Stimulated activated CD4-positive, alpha-beta T cell treated with anti-CD3 and anti-CD28 coated beads, Interleukin-2, amount 100 ng/mL, for 4 hours (primary cell): ENCODE measurements around the gene KIFC1.

Experiments
- DNase-seq: peaks from one replicate; pipeline ENCODE4 v3.0.0-alpha.2; 2020; ENCODE audit warnings: low read depth

The KIFC1 gene

DNA sequence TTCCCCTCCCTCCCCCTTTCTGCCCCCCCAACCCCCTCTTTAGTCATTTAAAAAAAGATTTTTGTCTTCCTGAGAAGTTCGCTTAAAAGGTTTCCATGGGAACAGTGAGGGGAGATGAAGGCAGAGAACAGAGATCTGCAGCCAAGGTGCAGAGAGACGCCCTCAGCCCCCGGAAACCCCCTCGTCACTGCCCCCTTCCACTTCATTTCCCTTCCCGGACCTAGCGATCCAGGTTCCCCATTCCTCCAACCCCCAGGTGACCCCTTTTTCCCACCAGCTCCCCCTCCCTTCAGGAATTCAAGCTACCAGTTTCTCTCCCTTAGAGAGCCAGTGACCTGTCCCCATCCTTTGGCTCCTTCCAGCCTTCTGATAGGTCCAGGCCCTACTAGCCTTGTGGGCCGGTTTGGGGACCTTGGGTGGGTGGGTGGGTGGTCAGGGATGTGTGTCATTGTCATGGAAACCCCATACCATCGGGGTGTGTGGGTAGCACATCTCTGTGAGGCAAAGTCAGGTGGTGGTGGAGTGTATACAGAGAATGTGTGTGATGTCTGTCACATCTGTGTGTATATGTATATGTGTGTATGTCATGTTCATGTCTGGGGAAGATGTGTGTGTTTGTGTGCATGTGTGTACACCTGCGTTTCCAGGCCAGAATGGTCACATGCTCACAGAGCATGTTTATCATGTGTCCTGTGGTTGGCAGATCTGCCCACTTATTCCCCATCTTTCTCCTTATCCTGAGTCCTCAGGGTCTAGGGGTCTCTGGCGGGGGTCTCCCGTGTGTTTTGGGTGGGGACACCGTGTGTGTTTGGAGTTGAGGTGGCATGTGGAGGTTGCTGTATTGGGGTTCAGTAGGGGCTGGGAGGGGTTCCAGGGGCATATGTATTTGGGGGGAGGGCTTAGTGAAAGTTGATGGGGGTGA is 35.2 kb downstream of the KIFC1 start:
- DNase-seq: no peak

DNA sequence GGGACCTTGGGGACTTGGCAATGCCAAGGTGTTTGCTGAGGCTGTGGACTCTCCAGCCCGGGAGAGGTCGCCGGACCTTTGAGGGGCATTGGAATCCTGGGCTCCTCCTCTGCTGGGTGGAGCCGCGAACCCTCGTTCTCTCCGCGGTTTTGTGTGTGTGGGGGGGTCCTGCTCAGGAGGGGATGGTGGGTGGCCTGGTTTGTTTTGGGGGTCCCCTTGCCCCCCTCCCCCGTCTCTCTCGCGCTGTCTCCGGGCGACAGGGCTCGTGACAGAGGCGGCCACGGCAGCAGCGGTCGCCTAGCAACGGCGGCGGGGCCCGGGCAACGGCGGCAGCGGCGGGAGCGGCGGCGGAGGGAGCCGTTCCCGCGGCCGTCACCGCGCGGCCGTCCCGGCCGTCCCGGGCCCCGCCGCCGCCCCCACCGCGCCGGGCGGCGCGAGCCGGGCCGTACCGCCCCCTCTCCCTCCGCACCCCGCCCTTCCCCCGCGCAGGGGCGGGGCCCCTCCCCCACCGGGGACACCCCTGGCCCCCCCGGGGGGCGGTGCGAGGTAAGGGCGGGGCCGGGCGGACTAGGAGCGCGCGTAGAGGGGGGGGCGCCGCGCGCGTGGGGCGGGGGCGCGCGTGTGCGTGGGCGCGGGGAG is 36.1 kb downstream of the KIFC1 start:
- peak; percentile 63 for DNase-seq

DNA sequence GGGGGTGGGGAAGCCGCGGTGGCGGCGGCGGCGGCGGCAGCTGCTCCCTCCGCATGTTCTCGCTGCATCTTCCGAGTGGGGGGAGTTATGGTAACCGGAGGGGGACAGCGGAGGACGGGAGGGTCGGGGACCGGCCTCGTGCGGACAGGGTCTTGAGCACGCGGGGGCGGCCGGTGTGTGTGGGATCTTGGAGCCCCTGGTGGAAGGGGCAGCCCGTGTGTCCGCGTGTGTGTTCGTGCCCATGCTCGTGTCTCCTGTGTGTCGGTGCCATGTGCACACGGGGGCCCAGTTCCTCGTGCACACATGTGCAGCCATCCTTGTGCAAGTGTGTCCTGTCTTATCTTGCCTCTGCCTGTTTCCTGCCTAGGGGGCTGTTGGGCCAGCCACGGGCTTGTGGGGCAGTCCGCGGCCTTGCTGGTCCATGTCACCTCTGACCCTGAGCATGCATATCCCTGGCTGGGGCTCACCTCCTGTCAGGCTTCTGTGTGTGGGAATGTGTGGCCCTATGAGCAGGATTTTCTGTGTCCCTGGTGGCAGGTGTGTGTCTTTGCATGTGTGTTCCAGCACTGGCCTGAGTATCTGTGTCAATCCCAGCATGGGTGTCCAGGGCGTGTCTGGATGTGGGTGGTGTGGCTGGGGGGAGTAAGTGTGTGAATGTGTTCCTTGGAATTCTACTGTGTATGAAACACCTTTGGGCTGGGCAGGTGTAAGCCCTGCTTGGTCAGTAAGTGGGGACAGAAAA is 36.8 kb downstream of the KIFC1 start:
- DNase-seq: no peak

DNA sequence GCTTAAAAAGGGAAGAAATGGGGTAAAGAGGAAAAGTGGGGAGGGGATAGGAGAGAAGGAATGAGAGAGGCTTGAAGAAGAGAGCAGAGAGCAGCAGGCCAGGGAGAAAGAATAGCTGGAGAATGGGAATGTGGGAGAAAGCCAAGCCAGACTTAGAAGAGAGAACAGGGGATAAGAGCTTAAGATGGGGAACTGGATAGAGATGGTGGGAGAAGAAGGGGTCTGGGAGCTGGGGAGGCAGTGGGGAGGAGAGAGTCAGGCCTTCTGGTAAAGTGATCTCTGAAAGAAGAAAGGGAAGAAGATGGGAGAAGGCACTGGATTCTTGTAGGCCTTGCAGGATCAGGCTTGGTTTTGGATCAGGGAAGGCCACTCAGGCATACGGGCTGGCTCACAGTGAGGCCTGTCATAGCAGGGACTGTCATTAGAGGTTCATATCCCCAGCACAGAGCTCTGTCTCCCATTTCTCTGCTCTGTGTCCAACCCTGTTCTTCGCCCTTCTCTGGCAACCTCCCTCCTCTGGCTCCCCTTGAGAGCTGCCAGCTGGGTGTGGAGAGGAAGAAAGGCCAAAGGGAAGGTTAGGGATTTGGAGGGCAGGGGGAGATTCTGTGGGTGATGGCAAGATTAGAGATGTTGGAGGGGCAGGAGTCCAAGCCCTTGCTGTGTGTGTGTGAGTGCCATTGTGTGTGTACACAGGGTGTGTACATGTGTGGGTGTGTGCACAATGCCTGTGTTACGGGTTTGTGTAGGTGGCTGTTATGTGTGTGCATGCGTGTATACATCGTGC is 37.5 kb downstream of the KIFC1 start:
- DNase-seq: no peak

DNA sequence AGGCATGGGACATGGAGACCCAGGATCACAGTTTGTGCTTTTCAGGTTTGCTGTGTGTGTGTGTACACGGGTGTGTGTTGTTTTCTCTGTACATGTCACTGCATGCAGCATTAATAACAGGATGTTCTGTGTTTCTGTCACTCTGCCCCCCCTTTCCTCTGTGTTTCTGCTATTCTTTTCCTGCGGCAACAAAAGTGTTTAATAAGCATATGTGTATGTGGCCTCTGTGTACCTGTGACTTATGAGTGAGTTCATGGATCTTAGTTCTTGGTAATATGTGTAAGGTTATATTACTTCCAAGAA is 38.1 kb downstream of the KIFC1 start:
- no peak for DNase-seq

DNA sequence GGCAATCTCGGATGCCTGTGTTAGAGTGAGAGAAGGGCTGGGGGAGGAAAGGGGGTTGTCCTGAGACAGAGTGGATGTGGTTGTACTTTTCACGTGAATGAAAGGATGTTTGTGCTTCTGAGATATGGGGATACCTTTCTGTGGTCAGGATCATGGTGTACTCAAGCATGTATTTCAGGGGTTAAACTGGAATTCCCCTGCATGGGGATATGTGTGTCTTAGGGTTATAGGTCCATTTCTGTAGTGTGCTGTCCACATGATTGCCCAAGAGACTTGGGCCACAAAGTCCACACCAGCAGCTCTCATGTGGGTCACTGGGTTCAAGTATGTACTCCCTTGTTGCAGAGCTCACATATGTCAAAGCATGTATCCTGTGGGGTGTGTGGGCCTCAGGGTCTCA is 38.7 kb downstream of the KIFC1 start:
- DNase-seq: no peak

DNA sequence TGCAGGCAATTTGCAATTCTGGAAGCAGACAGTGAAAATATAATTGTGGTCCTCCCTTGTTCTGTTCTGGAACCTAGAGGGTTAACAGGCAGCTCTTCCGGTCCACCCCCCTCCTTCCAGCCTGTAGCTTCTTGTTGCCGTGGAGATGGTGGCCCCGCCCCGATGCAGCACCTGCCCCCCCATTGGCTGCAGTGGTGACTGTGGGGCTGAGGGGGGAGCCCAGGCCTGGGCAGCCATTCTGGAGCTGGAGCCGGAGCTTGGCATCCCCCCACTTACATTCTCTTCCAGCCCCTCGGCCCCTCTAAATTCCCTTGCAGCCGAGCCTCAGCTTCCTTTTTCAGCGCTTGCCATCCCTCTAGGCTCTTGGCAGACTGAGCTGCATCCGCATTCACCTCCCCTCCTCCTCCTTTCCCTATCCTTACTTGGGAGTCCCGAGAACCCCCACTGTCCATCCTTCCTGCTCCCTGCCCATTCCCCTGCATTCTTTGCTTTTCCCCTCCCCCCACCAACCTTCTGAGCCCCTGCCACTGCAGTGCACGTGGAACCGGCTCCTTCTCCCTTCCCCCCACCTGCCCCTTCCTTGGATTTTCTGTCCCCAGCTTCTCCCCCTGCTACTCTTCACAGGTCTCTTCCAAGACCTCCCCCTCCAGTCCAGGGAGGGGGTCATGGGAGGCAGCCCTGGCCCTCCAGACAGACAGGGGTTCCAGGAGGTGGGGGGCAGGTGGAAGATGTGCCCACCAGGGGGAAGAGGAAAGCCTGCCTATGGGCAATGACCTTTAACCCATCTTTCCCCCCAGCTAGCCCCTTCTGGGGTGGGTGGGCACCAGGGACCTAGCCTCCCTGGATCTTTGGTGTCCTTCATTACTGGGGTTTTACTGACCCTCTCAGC is 39.6 kb downstream of the KIFC1 start:
- peak; percentile 63 for DNase-seq

DNA sequence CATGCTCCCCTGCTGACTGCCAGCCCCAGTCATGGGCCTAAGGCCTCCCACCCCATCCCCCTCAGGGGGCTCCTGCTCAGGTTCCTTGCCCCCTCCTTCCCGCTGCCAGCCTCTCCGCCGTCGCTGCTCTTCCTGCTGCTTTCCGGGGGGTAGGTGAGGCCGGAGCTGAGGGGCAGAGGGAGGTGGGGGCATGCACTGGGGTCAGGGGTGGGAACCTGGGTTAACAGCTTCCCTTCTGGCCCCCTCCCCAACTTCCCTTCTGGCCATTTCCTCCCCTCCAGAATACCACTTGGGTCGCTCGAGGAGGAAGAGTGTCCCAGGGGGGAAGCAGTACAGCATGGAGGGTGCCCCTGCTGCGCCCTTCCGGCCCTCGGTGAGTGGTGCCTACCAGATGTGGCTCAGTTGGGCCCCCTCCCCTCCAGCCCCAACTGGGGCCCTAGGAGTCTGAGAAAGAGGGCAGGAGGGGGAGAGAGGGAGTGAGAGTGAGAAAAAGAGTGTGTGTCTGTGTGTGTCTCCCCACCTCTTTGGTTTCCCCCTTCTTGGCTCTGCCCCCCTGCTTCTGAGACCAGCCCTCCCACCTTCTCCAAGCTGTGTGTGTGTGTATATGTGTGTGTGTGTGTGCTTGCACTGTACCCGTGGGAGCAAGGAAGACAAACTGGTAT is 40.4 kb downstream of the KIFC1 start:
- no peak for DNase-seq

DNA sequence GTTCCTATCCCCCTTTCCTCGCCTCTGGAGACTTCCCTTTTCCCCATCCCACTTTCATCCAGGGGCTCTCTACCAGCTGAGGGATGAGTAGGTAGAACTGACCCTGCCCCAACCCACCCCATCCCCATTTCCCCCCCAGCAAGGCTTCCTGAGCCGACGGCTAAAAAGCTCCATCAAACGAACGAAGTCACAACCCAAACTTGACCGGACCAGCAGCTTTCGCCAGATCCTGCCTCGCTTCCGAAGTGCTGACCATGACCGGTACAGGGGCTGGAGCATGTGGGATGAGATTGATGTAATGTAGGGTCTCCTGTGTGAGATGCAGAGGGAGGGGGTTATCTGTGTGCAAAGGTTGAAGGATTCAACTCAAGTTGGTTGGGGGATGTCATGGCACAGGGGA is 40.9 kb downstream of the KIFC1 start:
- DNase-seq: no peak

DNA sequence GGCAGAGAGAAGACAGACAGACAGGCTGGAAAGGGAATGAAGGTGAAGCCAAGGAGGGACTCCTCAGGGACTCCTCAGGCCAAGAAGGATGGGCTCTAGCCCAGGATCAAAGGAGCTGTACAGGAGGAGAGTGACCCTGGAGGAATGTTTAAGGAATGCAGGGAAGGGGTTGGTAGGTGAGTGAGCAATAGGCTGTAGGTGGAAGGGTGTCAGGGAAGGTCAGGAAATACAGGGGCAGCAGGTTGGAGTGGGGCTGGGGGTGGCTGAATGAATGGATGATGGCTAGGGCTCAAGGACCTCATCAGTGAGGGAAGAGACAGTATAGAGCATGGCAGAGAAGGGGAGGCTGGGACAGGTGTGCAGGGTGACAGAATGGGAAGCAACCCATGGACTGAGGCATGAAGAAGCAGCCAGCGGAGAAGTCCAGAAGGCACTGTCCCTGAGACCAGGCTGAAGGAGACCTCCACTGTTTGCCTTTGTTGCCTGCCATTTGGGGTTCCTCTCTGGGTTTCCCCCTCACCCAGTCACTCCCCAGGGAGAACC is 41.4 kb downstream of the KIFC1 start:
- no peak for DNase-seq

DNA sequence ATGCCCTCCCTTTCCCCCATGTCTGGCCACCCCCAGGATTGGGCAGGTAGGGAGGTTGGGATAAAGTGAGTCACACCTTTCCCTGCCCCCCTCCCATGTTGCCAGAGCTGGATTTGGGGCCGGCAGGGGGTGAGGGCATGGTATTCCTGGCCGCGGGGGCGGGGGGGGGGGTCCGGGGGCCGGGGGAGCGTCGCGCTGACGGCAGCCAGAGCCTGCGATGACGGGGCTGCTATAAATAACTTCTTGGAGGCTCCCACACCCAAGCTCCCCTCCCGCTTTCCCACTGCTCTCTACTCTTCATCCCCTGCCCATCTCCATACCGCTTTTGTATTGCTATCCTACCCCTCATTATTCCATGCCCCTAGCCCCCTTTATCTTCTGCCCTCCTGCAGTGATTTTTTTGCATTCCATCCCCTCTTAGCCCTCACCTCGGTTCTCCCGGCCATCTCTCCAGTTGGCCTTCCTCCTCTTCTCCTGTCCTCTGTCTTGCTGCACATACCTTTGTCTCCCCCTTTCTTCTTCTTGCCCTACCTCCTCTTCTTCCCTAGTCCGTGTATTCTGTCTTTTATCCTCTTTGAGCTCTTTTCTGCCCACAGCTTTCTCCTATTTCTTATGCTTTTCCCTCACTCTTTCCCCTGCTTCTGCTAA is 42.0 kb downstream of the KIFC1 start:
- no peak for DNase-seq

DNA sequence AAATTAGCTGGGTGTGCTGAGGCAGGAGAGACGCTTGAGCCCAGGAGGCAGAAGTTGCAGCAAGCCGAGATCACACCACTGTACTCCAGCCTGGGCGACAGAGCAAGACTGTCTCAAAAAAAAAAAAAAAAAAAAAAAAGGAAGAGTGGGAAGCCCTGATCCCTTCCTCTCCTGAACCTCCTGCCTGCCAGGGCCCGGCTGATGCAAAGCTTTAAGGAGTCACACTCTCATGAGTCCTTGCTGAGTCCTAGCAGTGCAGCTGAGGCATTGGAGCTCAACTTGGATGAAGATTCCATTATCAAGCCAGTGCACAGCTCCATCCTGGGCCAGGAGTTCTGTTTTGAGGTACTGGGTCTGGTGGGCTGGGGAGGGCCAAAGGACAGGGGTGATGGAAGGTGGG is 43.3 kb downstream of the KIFC1 start:
- DNase-seq: no peak

DNA sequence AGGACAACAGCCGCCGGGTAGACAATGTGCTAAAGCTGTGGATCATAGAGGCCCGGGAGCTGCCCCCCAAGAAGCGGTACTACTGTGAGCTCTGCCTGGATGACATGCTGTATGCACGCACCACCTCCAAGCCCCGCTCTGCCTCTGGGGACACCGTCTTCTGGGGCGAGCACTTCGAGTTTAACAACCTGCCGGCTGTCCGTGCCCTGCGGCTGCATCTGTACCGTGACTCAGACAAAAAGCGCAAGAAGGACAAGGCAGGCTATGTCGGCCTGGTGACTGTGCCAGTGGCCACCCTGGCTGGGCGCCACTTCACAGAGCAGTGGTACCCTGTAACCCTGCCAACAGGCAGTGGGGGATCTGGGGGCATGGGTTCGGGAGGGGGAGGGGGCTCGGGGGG is 46.0 kb downstream of the KIFC1 start:
- DNase-seq: no peak

DNA sequence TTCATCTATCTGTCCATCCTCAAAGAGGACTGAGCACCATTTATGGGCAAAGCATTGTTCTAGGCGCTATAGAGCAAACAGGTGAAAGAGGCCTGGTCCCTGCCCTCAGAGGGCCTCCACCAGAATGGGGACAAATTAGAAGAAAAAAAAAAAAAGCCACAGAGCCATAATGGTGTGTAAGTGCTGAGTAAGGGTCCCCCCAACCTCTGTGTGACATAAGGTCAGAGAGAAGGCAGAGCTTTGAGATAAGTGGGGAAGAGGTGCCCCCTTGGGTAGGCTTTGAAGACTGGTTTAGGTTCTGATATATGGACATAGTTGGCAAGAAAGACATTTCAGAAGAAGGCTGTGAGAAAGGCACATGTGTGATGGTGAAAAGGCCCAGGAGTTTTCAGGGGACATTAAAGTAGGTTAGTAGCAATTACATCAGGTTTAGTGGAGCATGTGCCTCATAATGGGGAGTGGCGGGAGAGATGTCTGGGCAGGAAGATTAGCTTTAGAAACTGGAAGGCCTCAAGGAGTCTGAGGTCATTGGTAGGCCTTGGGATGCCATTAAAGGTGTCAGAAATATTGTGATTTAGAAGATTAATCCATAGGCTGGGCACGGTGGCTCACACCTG is 47.5 kb downstream of the KIFC1 start:
- DNase-seq: no peak

DNA sequence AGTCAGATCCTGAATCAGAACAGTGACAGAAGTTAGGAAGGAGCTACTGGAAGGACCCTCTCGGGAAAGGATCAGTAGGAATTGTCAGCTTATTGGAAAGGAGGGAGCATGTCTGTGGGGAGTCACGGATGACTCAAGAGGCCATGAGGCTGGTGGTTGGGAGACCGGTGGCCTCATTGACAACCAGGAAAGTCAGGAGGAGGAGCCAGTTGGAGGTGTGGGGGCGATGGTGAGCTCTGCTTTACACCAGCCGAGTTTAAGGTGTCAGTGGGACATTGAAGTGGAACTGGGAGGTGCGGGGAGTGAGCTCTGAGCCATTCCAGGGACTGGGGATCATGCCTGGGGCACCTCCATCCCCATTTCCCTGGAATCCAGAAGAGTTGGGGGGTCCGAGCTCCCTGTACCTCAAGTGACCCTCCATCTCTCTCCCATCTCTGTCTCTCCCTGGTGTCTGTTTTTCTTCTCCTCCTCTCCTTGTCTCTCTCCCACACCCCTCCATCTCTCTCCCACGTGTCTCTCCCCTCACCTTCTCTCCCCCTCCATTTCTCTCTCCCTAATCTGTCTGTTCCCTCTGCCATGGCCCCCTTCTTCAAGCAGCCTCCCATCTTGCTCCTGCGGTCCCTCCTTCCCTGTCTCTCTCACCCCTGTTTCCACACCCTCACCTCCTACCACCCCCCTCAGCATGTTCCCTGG is 48.5 kb downstream of the KIFC1 start:
- no peak for DNase-seq

DNA sequence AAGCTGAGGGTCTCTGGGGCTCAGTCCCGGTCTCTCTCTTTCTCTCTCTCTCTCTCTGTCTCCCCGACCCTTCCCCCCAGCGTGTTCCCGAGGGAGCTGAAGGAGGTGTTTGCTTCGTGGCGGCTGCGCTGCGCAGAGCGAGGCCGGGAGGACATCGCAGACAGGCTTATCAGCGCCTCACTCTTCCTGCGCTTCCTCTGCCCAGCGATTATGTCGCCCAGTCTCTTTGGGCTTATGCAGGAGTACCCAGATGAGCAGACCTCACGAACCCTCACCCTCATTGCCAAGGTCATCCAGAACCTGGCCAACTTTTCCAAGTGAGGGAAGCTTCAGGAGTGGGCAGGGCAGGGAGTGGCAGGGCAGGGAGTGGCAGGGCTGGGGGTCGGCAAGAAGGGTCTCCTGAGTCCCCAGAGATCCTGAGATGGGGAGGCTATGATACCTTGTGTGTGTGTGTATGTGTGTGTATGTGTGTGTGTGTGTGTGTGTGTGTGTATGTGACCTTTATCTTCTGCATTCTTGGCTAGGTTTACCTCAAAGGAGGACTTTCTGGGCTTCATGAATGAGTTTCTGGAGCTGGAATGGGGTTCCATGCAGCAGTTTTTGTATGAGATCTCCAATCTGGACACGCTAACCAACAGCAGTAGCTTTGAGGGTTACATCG is 49.2 kb downstream of the KIFC1 start:
- no peak for DNase-seq

DNA sequence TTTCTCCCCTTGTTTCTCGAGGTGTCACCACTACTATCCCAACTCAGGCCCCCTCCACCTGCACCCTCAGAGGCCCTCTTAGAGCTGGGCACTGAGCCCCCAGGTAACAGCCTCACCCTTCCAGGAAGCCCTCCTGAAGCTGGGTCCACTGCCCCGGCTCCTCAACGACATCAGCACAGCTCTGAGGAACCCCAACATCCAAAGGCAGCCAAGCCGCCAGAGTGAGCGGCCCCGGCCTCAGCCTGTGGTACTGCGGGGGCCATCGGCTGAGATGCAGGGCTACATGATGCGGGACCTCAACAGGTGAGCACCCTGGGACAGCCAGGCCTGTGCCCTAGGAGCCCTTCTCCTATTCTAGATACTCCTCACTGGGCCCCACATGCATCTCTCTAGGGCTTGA is 49.8 kb downstream of the KIFC1 start:
- no peak for DNase-seq

DNA sequence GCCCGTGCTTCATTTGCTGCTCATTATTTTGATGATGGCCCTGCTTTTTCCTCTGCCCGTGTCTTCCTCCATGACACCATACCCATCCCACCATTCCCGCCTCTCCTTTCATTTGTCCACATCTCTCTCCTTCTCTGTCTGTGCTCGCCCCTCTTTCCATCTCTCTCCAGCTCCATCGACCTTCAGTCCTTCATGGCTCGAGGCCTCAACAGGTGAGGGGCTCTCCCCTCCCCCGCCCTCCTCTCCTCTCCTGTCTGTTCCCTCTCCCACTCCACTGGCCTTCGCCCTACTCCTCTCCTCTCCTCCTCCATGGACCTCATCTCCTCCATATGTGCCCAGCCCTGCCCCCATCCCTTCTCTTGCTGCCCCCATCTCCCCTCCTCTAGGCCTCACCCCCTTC is 50.7 kb downstream of the KIFC1 start:
- DNase-seq: no peak
